HCT116 (cell line): Measurements from ENCODE around the gene PPP1R14C. TPM values are rescaled to one million over a fixed set of nuclear protein-coding genes. Genes with fewer than 3 reads are reported as not detected.

Experiments
- ATAC-seq: fragments of 200-7000 bp; cut with Tn5 transposase; 2 replicates; pipeline ENCODE4 v1.9.1; 2020; ENCODE audit warnings: mild to moderate bottlenecking, moderate library complexity
- BruUV-seq: library from RNA; stranded (reverse); fragments of 400-500 nt; replicated peaks from 2 replicates; lab custom pipeline; 2021; lab: Mats Ljungman, UMichigan
- CTCF ChIA-PET: fragments of 300-600 bp; sonication (Branson Sonifier 250); formaldehyde crosslinking; loops from one replicate; lab custom pipeline; 2021; ENCODE audit warnings: antibody characterized with exemption; lab: Charles Lee
- POLR2A ChIA-PET: fragments of 300-600, 350-600 bp; sonication (Branson Sonifier 250); formaldehyde crosslinking; loops from one replicate; lab custom pipeline; 2021; ENCODE audit warnings: antibody characterized with exemption; lab: Charles Lee
- RAD21 ChIA-PET, 2 experiments: fragments of 300-600 bp; sonication (Branson Sonifier 250); formaldehyde crosslinking; loops; one replicate each; lab custom pipeline; 2023; ENCODE audit warnings: low total read pairs in 2 of 2; ENCODE audit not compliant: uncharacterized antibody in 2 of 2, unreplicated experiment in 2 of 2, low non-redundant PET in 1 of 2; lab: Charles Lee
- DNase-seq: peaks from one replicate; pipeline ENCODE4 v3.0.0-alpha.2; 2010; ENCODE audit warnings: low read depth, low spot score
- H2AFZ ChIP-seq: fragments of 200-600 bp; shearing (Covaris generic), sonication (generic); 2 replicates; pipeline ENCODE4 v1.6.1; 2017; ENCODE audit warnings: low read depth, mixed run types, mixed read lengths, antibody characterized with exemption, low read length; ENCODE audit not compliant: poor library complexity, severe bottlenecking
- H3K27ac ChIP-seq: 2 replicates; pipeline ENCODE4 v1.5.1; 2012; ENCODE audit warnings: low read depth, low read length
- H3K27me3 ChIP-seq: fragments of 200-600 bp; sonication (generic); 2 replicates; pipeline ENCODE4 v1.6.1; 2016; ENCODE audit warnings: mixed run types, low read length, mixed read lengths; ENCODE audit not compliant: insufficient read depth
- H3K36me3 ChIP-seq, 2 experiments: fragments of 200-500 bp in 1 of 2; fragments of 200-600 bp in 1 of 2; sonication (Bioruptor generic) in 1 of 2; sonication (generic) in 1 of 2; 2 replicates each; pipeline versions ENCODE4 v1.5.1 to v1.6.1; 2014 to 2016; ENCODE audit warnings: low read length in 2 of 2, inconsistent platforms in 1 of 2, mixed read lengths in 1 of 2, mixed run types in 1 of 2; ENCODE audit not compliant: insufficient read depth in 2 of 2, control insufficient read depth in 1 of 2
- H3K4me1 ChIP-seq, 2 experiments: fragments of 200-600 bp in 1 of 2; sonication (generic) in 1 of 2; 2 replicates each; pipeline versions ENCODE4 v1.5.1 to v1.6.1; 2012 to 2017; ENCODE audit warnings: low read length in 2 of 2, inconsistent platforms in 1 of 2, mild to moderate bottlenecking in 1 of 2, mixed read lengths in 1 of 2, mixed run types in 1 of 2, moderate library complexity in 1 of 2; ENCODE audit not compliant: insufficient read depth in 2 of 2, control insufficient read depth in 1 of 2
- H3K4me2 ChIP-seq: fragments of 200-600 bp; sonication (generic); 2 replicates; pipeline ENCODE4 v1.6.1; 2017; ENCODE audit warnings: mixed run types, low read length, mixed read lengths
- H3K4me3 ChIP-seq, 2 experiments: fragments of 200-600 bp in 1 of 2; sonication (generic) in 1 of 2; replicated peaks in 1 of 2; 2 replicates each; pipeline ENCODE4 v1.5.1; 2011 to 2016; ENCODE audit warnings: low read length in 2 of 2, control low read depth in 1 of 2, low read depth in 1 of 2, mild to moderate bottlenecking in 1 of 2, mixed read lengths in 1 of 2, mixed run types in 1 of 2
- H3K79me2 ChIP-seq: fragments of 200-600 bp; sonication (generic); 2 replicates; pipeline ENCODE4 v1.6.1; 2017; ENCODE audit warnings: mild to moderate bottlenecking, mixed run types, low read length, moderate library complexity, mixed read lengths; ENCODE audit not compliant: insufficient read depth
- H3K9ac ChIP-seq: fragments of 200-600 bp; sonication (generic); 2 replicates; pipeline ENCODE4 v1.6.1; 2016; ENCODE audit warnings: low read length, mixed read lengths
- H3K9me2 ChIP-seq: fragments of 200-600 bp; sonication (generic), shearing (Covaris generic); 2 replicates; pipeline ENCODE4 v1.6.1; 2017; ENCODE audit warnings: mixed run types, mild to moderate bottlenecking, moderate library complexity; ENCODE audit not compliant: insufficient read depth
- H3K9me3 ChIP-seq, 2 experiments: fragments of 200-500 bp in 1 of 2; fragments of 200-600 bp in 1 of 2; sonication (Bioruptor generic) in 1 of 2; sonication (generic) in 1 of 2; 2 replicates each; pipeline ENCODE4 v1.6.1; 2014 to 2017; ENCODE audit warnings: low read length in 2 of 2, mixed read lengths in 2 of 2, inconsistent platforms in 1 of 2, low read depth in 1 of 2, mild to moderate bottlenecking in 1 of 2, mixed run types in 1 of 2, moderate library complexity in 1 of 2; ENCODE audit not compliant: control insufficient read depth in 1 of 2, insufficient read depth in 1 of 2
- H4K20me1 ChIP-seq: fragments of 200-600 bp; sonication (generic), shearing (Covaris generic); 2 replicates; pipeline ENCODE4 v1.6.1; 2017; ENCODE audit warnings: mixed run types, mild to moderate bottlenecking, moderate library complexity; ENCODE audit not compliant: insufficient read depth
- EGR1 ChIP-seq: IDR thresholded peaks from 2 replicates; pipeline ENCODE4 v1.6.1; 2012; ENCODE audit warnings: low read depth
- ELF1 ChIP-seq: IDR thresholded peaks from 2 replicates; pipeline ENCODE4 v1.6.1; 2012; ENCODE audit warnings: low read depth, borderline replicate concordance
- EZH2 ChIP-seq: fragments of 200-600 bp; sonication (generic); IDR thresholded peaks from 2 replicates; pipeline ENCODE4 v1.6.1; 2017; ENCODE audit warnings: antibody characterized with exemption, mixed run types
- EZH2phosphoT487 ChIP-seq: fragments of 200-600 bp; IDR thresholded peaks from 2 replicates; pipeline ENCODE4 v1.6.1; 2018; ENCODE audit warnings: antibody characterized with exemption, borderline replicate concordance
- JUND ChIP-seq: IDR thresholded peaks from 2 replicates; pipeline ENCODE4 v1.6.1; 2012
- POLR2A ChIP-seq: IDR thresholded peaks from 2 replicates; pipeline ENCODE4 v1.7.0; 2011; ENCODE audit warnings: borderline replicate concordance; ENCODE audit not compliant: insufficient read depth, insufficient read length; ENCODE audit errors: extremely low read depth
- RAD21 ChIP-seq: IDR thresholded peaks from 2 replicates; pipeline ENCODE4 v1.6.1; 2012; ENCODE audit warnings: low read depth, mild to moderate bottlenecking
- SIN3A ChIP-seq: IDR thresholded peaks from 2 replicates; pipeline ENCODE4 v1.6.1; 2012; ENCODE audit warnings: low read depth
- YY1 ChIP-seq: IDR thresholded peaks from 2 replicates; pipeline ENCODE4 v1.6.1; 2011; ENCODE audit warnings: low read length, low read depth, moderate library complexity, mild to moderate bottlenecking; ENCODE audit not compliant: insufficient replicate concordance; ENCODE audit errors: extremely low read depth
- ZNF274 ChIP-seq: fragments of 200-500 bp; sonication (Bioruptor generic); IDR thresholded peaks from 2 replicates; pipeline ENCODE4 v1.6.1; 2014; ENCODE audit warnings: mild to moderate bottlenecking, low read depth, low read length, inconsistent platforms
- intact Hi-C: fragments of 100-400 bp; cut with micrococcal nuclease; formaldehyde crosslinking; loops from 2 replicates; pipeline ENCODE4 v1.10.0; 2022
- total RNA-seq: library from RNA; stranded (reverse); gene quantifications from one replicate; pipeline ENCODE4 v1.2.1, GENCODE V29; 2021; ENCODE audit not compliant: unreplicated experiment
- TF ChIP-seq, protein P1 (sequence below): IDR thresholded peaks from 2 replicates; pipeline ENCODE4 v1.6.1; 2011; ENCODE audit warnings: mild to moderate bottlenecking, low read length, moderate library complexity; ENCODE audit not compliant: insufficient replicate concordance; ENCODE audit errors: extremely low read depth
- TF ChIP-seq, protein P2 (sequence below), 3 experiments: fragments of 200-600 bp in 1 of 3; sonication (generic) in 1 of 3; IDR thresholded peaks in 2 of 3; conservative IDR thresholded peaks in 1 of 3; 2 replicates each; pipeline ENCODE4 v1.5.1; 2012 to 2017; ENCODE audit warnings: low read depth in 2 of 3, low read length in 2 of 3, antibody characterized with exemption in 1 of 3, borderline replicate concordance in 1 of 3, control low read depth in 1 of 3, mild to moderate bottlenecking in 1 of 3, mixed read lengths in 1 of 3, mixed run types in 1 of 3, moderate library complexity in 1 of 3; ENCODE audit not compliant: insufficient read depth in 1 of 3
- TF ChIP-seq, protein P3 (sequence below): IDR thresholded peaks from 2 replicates; pipeline ENCODE4 v1.6.1; 2012; ENCODE audit warnings: low read depth
- TF ChIP-seq, protein P4 (sequence below): IDR thresholded peaks from 2 replicates; pipeline ENCODE4 v1.6.1; 2012

The PPP1R14C gene
- total RNA-seq, 1 experiment from 2014 or later = 7.8 TPM

DNA sequence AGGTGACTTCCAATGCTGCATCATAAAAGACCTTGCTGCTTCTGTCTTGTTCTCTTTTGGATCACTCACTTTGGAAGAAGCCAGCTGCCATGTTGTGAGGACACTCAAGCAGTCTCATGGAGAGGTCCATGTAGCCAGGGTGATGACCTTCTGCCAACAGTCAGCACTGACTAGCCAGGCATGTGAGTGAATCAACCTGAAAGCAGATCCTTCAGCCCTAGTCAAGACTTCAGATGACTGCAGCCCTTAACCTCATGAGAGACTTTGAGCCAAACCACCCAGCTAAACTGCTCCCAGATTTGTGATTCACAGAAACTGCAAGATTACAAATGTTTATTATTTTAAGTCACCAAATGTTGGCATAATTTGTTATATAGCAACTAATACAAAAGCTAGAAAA lies 140.0 kb downstream of the PPP1R14C start (continued):
- TF ChIP-seq, protein P1, sequence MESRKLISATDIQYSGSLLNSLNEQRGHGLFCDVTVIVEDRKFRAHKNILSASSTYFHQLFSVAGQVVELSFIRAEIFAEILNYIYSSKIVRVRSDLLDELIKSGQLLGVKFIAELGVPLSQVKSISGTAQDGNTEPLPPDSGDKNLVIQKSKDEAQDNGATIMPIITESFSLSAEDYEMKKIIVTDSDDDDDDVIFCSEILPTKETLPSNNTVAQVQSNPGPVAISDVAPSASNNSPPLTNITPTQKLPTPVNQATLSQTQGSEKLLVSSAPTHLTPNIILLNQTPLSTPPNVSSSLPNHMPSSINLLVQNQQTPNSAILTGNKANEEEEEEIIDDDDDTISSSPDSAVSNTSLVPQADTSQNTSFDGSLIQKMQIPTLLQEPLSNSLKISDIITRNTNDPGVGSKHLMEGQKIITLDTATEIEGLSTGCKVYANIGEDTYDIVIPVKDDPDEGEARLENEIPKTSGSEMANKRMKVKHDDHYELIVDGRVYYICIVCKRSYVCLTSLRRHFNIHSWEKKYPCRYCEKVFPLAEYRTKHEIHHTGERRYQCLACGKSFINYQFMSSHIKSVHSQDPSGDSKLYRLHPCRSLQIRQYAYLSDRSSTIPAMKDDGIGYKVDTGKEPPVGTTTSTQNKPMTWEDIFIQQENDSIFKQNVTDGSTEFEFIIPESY = no peak
- TF ChIP-seq EZH2 (no peak), POLR2A (no peak), SIN3A (no peak)
- TF ChIP-seq, protein P2, sequence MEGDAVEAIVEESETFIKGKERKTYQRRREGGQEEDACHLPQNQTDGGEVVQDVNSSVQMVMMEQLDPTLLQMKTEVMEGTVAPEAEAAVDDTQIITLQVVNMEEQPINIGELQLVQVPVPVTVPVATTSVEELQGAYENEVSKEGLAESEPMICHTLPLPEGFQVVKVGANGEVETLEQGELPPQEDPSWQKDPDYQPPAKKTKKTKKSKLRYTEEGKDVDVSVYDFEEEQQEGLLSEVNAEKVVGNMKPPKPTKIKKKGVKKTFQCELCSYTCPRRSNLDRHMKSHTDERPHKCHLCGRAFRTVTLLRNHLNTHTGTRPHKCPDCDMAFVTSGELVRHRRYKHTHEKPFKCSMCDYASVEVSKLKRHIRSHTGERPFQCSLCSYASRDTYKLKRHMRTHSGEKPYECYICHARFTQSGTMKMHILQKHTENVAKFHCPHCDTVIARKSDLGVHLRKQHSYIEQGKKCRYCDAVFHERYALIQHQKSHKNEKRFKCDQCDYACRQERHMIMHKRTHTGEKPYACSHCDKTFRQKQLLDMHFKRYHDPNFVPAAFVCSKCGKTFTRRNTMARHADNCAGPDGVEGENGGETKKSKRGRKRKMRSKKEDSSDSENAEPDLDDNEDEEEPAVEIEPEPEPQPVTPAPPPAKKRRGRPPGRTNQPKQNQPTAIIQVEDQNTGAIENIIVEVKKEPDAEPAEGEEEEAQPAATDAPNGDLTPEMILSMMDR (IDR thresholded peaks at IDR 0.05 in 2 of 3, conservative IDR thresholded peaks at IDR 0.05 in 1 of 3; ENCODE audit: borderline replicate concordance in 1 of 3, insufficient read depth in 1 of 3, low read depth in 2 of 3, low read length in 2 of 3) = no peak

DNA sequence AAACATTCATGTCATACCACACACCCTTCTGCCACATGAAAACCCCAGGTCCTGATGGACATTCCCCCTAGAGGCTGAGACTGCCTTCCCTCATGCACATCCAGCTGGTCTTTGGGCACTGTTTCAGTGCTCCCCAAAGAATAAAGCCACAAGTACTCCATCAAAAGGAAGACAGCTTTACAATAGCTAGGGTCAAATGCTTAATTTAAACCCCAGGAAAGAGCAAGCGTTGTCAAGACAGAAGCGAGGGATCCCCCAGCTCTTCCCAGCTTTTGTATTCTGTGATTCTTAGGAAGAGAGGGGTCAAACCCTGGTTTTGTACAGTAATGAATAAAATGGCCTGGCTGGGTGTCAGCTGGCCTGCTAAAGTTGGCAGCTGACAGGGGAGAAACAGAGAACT lies 143.6 kb downstream of the PPP1R14C start:
- H3K4me1 ChIP-seq = peaks cover 0 to 3% of the 10 kb centered on the region in 2 experiments; a peak in 1 of 4 replicates
- ATAC-seq (no peak), DNase-seq (no peak)
- H3K9me2 ChIP-seq = no peaks in the 10 kb centered on the region
- no peaks in the 10 kb centered on the region for H3K9me3 ChIP-seq
- no TSS peak for BruUV-seq
- H3K27ac ChIP-seq = no peak overlapping the region
- H4K20me1 ChIP-seq = no peaks in the 10 kb centered on the region
- no peak overlapping the region for H3K4me3 ChIP-seq
- CTCF ChIA-PET = no interaction called here
- POLR2A ChIA-PET = no interaction called here
- H3K9ac ChIP-seq = no peak overlapping the region
- no peaks in the 10 kb centered on the region for H3K36me3 ChIP-seq
- no peaks in the 10 kb centered on the region for H3K79me2 ChIP-seq
- RAD21 ChIA-PET = no interaction called here
- intact Hi-C loops = no loop called here
- no peak for TF ChIP-seq JUND
- TF ChIP-seq EGR1 = no peak
- TF ChIP-seq, protein P1 = no peak
- TF ChIP-seq YY1 = no peak
- TF ChIP-seq, protein P3, sequence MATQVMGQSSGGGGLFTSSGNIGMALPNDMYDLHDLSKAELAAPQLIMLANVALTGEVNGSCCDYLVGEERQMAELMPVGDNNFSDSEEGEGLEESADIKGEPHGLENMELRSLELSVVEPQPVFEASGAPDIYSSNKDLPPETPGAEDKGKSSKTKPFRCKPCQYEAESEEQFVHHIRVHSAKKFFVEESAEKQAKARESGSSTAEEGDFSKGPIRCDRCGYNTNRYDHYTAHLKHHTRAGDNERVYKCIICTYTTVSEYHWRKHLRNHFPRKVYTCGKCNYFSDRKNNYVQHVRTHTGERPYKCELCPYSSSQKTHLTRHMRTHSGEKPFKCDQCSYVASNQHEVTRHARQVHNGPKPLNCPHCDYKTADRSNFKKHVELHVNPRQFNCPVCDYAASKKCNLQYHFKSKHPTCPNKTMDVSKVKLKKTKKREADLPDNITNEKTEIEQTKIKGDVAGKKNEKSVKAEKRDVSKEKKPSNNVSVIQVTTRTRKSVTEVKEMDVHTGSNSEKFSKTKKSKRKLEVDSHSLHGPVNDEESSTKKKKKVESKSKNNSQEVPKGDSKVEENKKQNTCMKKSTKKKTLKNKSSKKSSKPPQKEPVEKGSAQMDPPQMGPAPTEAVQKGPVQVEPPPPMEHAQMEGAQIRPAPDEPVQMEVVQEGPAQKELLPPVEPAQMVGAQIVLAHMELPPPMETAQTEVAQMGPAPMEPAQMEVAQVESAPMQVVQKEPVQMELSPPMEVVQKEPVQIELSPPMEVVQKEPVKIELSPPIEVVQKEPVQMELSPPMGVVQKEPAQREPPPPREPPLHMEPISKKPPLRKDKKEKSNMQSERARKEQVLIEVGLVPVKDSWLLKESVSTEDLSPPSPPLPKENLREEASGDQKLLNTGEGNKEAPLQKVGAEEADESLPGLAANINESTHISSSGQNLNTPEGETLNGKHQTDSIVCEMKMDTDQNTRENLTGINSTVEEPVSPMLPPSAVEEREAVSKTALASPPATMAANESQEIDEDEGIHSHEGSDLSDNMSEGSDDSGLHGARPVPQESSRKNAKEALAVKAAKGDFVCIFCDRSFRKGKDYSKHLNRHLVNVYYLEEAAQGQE = no peak
- TF ChIP-seq ZNF274 = no peak
- TF ChIP-seq ELF1 = no peak
- TF ChIP-seq RAD21 = no peak
- TF ChIP-seq POLR2A = no peak
- TF ChIP-seq, protein P4, sequence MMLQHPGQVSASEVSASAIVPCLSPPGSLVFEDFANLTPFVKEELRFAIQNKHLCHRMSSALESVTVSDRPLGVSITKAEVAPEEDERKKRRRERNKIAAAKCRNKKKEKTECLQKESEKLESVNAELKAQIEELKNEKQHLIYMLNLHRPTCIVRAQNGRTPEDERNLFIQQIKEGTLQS = no peak
- TF ChIP-seq EZH2phosphoT487 = no peak
- no peaks in the 10 kb centered on the region for H3K27me3 ChIP-seq
- no peak overlapping the region for H3K4me2 ChIP-seq
- no peak overlapping the region for H2AFZ ChIP-seq
